Loucy (cell line): ENCODE data around the gene CPSF2.

ENCODE experiments used
- H2AFZ ChIP-seq: fragments of 200-600 bp; sonication (generic); 2 replicates; pipeline ENCODE4 v1.6.0; 2016; ENCODE audit warnings: antibody characterized with exemption, mild to moderate bottlenecking, low read length, moderate library complexity
- H3F3A ChIP-seq: fragments of 200-600 bp; 2 replicates; pipeline ENCODE4 v1.6.0; 2016; ENCODE audit warnings: antibody characterized with exemption, low read depth, mild to moderate bottlenecking
- H3K27me3 ChIP-seq: fragments of 200-600 bp; sonication (generic); 2 replicates; pipeline ENCODE4 v1.6.1; 2014; ENCODE audit warnings: low read length, mild to moderate bottlenecking; ENCODE audit not compliant: insufficient read depth, poor library complexity, severe bottlenecking
- H3K36me3 ChIP-seq: fragments of 200-600 bp; sonication (generic); 2 replicates; pipeline ENCODE4 v1.6.1; 2016; ENCODE audit warnings: low read length; ENCODE audit not compliant: insufficient read depth
- H3K4me1 ChIP-seq: fragments of 200-600 bp; sonication (generic); 2 replicates; pipeline ENCODE4 v1.5.1; 2014; ENCODE audit warnings: low read length, mild to moderate bottlenecking; ENCODE audit not compliant: insufficient read depth, poor library complexity, severe bottlenecking
- H3K4me2 ChIP-seq: fragments of 200-600 bp; sonication (generic); 2 replicates; pipeline ENCODE4 v1.6.0; 2014; ENCODE audit warnings: antibody characterized with exemption, low read length, low read depth, mild to moderate bottlenecking; ENCODE audit not compliant: poor library complexity, severe bottlenecking
- H3K4me3 ChIP-seq: fragments of 200-600 bp; sonication (generic); 2 replicates; pipeline ENCODE4 v1.5.1; 2014; ENCODE audit warnings: low read length, mild to moderate bottlenecking, mixed read lengths; ENCODE audit not compliant: poor library complexity, severe bottlenecking
- H3K79me2 ChIP-seq: fragments of 200-600 bp; sonication (generic); 2 replicates; pipeline ENCODE4 v1.6.1; 2014; ENCODE audit warnings: low read length; ENCODE audit not compliant: insufficient read depth
- H3K9ac ChIP-seq: fragments of 200-600 bp; sonication (generic); 2 replicates; pipeline ENCODE4 v1.6.0; 2014; ENCODE audit warnings: mild to moderate bottlenecking, low read depth, low read length, moderate library complexity; ENCODE audit not compliant: poor library complexity, severe bottlenecking
- H3K9me2 ChIP-seq: fragments of 200-600 bp; sonication (generic); replicated peaks from 2 replicates; pipeline ENCODE4 v1.6.1; 2016; ENCODE audit warnings: low read depth, low read length, mixed read lengths
- H3K9me3 ChIP-seq: fragments of 200-600 bp; sonication (generic); 2 replicates; pipeline ENCODE4 v1.6.1; 2014; ENCODE audit warnings: mild to moderate bottlenecking, antibody characterized with exemption, low read length, low read depth; ENCODE audit not compliant: insufficient read depth
- H4K20me1 ChIP-seq: fragments of 200-600 bp; sonication (generic); 2 replicates; pipeline ENCODE4 v1.6.0; 2014; ENCODE audit warnings: antibody characterized with exemption, low read length, mild to moderate bottlenecking; ENCODE audit not compliant: insufficient read depth, poor library complexity, severe bottlenecking
- EZH2phosphoT487 ChIP-seq: fragments of 200-600 bp; IDR thresholded peaks from 2 replicates; pipeline ENCODE4 v1.6.1; 2018; ENCODE audit warnings: antibody characterized with exemption, mild to moderate bottlenecking, moderate library complexity, borderline replicate concordance
- TF ChIP-seq, protein P1 (sequence below): fragments of 200-600 bp; sonication (generic); conservative IDR thresholded peaks from 2 replicates; pipeline ENCODE4 v1.5.1; 2014; ENCODE audit warnings: mild to moderate bottlenecking, antibody characterized with exemption, low read length

Gene CPSF2

DNA sequence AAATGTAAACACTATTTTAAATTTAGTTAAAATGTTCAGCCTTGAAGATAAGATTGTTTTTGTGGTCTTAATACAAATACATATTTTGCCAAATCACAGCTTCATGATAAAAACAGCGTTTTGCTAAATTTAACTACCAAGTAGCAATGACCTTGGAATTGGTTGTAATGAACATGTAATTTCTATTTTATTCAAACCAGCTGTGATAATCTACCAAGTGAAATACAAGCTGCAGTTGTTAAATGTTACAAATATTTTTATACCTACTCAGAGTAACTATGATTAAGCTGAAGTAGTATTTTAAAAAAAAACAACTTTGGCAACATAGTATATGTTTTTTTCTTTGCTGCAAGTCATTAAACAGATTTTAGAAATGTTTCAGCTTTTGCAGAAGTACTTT lies 96.2 kb downstream of the CPSF2 start:
- H3K4me2 ChIP-seq = no peak overlapping the region

More for the DNA sequence above, 96.2 kb downstream of the CPSF2 start:
- Histone ChIP-seq H3K9me2 (no peaks in the 10 kb centered on the region), H3K27me3 (no peaks in the 10 kb centered on the region), H3K4me1 (no peaks in the 10 kb centered on the region), H3K4me3 (no peak overlapping the region), H3F3A (no peaks in the 10 kb centered on the region), H3K9ac (no peak overlapping the region), H3K79me2 (no peaks in the 10 kb centered on the region), H2AFZ (no peak overlapping the region), H3K36me3 (no peaks in the 10 kb centered on the region), H3K9me3 (no peaks in the 10 kb centered on the region), H4K20me1 (no peaks in the 10 kb centered on the region)
- TF ChIP-seq, protein P1, sequence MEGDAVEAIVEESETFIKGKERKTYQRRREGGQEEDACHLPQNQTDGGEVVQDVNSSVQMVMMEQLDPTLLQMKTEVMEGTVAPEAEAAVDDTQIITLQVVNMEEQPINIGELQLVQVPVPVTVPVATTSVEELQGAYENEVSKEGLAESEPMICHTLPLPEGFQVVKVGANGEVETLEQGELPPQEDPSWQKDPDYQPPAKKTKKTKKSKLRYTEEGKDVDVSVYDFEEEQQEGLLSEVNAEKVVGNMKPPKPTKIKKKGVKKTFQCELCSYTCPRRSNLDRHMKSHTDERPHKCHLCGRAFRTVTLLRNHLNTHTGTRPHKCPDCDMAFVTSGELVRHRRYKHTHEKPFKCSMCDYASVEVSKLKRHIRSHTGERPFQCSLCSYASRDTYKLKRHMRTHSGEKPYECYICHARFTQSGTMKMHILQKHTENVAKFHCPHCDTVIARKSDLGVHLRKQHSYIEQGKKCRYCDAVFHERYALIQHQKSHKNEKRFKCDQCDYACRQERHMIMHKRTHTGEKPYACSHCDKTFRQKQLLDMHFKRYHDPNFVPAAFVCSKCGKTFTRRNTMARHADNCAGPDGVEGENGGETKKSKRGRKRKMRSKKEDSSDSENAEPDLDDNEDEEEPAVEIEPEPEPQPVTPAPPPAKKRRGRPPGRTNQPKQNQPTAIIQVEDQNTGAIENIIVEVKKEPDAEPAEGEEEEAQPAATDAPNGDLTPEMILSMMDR = no peak
- no peak for TF ChIP-seq EZH2phosphoT487
